GM19193 (cell line): Measurements from ENCODE around the gene CYB5D1.

Experiments
- POLR2A ChIP-seq: IDR thresholded peaks from 4 replicates; pipeline ENCODE4 v1.6.1; 2011; ENCODE audit not compliant: insufficient read depth, insufficient read length; ENCODE audit errors: extremely low read depth

Gene CYB5D1

DNA sequence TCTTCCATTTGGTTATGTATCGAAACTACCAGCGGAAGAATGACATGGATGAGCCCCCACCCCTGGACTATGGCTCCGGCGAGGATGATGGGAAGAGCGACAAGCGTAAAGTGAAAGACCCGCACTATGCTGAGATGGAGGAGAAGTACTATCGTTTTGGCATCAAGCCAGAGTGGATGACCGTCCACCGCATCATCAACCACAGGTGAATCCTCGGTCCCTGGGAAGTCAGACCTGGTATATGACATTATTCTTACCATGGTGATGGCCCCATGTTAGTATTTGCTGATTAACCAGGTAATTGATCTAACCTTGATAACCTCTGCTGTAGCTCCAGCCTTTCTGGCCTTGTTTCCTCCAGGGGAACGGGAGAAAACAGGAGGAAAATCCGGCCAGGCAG, 39.3 kb downstream of the CYB5D1 start:
- no peak for TF ChIP-seq POLR2A

DNA sequence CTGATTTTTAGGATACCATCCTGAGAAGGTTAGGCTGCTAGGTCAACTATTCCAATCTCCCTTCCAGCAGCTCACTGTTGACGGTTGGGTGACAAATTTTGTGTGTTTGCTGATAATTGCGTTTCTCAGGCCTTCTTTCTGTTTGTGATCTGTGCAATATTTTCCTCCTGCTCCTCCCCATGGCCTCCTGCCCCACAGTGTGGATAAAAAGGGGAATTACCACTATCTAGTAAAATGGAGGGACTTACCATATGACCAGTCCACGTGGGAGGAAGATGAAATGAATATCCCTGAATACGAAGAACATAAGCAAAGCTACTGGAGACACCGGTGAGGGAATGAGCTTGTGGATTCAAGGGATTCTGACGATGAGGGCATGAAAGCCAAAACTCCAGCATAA, 40.0 kb downstream of the CYB5D1 start:
- no peak for TF ChIP-seq POLR2A

DNA sequence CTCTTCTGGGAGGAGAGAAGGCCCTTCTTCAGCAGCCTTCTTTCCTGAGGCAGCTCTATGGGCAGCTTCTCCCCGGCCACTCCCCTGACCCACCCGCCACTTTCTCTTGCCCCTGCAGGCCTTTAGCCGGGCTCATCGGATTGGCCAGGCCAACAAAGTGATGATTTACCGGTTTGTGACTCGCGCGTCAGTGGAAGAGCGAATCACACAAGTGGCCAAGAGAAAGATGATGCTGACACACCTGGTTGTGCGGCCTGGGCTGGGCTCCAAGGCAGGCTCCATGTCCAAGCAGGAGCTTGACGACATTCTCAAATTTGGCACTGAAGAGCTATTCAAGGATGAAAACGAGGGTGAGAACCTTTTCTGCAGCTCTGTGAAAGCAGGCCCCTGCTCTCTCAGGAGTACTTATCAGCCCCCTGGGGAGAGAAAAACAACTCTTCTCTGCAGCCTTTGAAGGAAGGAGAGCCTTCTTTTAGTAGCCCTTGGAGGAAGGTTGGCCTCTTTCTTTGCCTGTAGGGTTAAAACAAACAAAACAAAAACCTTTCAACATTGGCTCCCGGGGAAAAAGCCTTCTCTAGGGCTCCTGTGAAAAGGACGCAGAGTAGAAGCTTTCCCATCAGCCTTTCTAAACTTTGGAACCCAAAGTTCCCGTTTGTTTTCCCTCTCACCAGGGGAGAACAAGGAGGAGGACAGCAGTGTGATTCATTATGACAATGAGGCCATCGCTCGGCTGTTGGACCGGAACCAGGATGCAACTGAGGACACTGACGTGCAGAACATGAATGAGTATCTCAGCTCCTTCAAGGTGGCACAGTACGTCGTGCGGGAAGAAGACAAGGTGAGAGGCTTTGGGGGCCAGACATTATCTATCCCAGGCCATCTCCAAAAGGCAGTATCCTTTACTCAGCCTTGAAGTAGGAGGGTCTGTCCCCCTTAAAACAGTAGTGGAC, 45.6 kb downstream of the CYB5D1 start:
- no peak for TF ChIP-seq POLR2A

DNA sequence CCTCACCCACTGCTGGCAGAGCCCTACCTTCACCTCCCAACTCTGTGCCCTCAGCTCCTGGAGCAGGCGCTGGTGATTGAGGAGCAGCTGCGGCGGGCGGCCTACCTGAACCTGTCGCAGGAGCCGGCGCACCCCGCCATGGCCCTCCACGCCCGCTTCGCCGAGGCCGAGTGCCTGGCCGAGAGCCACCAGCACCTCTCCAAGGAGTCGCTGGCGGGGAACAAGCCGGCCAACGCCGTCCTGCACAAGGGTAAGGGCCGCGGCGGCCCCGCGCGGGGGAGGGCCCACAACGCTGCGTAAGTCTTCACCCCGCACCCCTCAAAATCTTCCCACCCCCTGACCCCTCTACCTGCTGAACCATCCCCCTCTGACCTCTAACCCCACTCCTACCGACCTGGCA, 51.3 kb downstream of the CYB5D1 start:
- no peak for TF ChIP-seq POLR2A

DNA sequence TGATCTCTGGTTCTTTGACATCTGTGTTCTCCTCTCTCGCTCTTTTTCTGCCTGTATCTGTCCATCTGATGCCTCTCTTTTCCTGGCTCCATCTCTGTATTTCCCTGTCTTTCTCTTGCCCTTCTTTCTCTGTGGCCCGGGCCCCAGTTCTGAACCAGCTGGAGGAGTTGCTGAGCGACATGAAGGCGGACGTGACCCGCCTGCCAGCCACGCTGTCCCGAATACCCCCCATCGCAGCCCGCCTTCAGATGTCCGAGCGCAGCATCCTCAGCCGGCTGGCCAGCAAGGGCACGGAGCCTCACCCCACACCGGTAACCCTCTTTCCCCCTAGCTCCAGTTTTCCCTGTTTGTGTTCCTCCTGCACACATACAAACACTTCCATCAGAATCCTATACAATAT, 52.5 kb downstream of the CYB5D1 start:
- TF ChIP-seq POLR2A = no peak

DNA sequence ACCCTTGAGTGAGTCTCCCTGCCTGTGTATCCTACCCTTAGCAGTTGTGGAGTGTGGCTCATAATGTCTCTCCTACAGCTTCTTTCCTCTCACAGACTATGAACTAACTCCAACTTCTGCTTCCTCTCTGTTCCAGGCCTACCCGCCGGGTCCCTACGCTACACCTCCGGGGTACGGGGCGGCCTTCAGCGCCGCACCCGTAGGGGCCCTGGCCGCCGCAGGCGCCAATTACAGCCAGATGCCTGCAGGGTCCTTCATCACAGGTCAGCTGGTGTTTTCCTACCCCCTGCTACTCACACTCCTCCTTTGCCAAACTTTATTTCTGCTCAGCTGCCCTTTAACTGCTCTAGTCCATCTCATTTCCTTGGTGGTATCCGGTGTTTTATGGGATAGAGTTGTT, 52.9 kb downstream of the CYB5D1 start:
- no peak for TF ChIP-seq POLR2A

DNA sequence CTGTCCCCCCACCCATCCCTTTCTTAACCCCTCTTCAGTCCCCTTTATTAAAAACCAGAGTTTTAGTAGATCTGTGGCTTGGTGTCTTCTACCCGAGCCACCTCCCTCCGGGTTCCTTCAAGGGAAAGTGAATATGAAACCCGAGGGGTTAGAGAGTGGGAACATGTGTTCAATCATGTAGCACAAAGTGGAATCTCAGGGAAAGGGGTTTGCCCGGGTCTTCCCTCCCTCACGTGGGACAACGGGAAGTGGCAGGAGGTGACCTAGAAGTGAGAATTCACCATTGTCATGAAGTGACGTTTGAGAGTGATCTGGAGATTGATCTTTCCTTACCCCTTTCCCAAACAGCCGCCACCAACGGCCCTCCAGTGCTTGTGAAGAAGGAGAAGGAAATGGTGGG, 53.3 kb downstream of the CYB5D1 start:
- TF ChIP-seq POLR2A = no peak
